HG02973 (cell line): ENCODE measurements around the gene CLCNKB.
"Not testable (repeated sequence)": the region's sequence is repeated elsewhere in the genome, so short reads cannot be mapped to it uniquely, and the experiment has no call there.

Source experiments
- ATAC-seq: cut with Tn5 transposase; IDR thresholded peaks from one replicate; pipeline ENCODE4 v1.9.1; 2021; ENCODE audit warnings: moderate library complexity; ENCODE audit not compliant: unreplicated experiment

The CLCNKB gene

DNA sequence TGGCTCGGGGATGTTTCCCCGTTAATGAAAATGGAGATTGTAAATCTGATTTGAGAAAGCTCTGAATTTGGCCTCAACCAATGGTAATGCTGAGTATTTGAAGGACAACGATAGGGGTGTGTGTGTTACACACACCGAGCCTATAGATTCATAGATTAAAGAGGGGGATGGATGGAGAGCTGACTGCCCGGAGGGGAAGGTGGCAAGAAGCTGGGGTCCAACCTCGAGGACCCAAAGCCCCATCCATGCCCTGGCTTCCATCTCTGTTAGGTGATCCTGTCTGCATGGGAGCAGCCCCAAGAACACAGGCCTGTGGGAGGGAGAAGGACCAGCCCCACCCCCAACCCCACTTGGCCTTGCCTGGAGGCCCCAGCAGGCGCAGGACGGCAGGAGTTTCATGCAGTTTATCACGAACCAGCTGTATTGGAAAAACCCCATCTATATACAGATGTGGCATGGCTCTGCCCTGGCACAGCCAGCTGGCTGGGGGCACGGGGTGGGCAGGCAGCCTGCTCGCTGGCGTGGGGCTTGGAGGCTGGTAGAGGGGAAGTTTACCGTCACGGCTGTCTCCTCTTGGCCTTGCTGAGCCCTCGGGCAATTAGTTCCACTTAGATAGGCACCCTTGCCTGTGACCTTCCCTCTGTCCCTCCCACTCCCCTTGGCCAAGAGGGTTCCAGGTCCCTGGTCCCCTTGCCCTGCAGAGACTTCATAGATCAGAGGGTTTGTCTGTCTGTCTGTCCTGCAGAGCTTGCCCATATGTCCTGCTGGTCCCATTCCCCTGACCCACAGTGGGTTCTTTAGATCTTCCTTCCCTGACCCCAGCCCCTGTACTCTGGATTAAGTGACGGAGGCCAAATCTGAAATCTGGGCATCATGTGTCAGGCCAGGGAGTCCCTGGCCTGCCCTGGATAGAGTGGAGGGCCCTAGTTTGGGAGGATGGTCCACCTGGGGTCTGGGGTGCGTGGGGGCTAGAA lies 28.8 kb upstream of the CLCNKB start:
- no peak for ATAC-seq

DNA sequence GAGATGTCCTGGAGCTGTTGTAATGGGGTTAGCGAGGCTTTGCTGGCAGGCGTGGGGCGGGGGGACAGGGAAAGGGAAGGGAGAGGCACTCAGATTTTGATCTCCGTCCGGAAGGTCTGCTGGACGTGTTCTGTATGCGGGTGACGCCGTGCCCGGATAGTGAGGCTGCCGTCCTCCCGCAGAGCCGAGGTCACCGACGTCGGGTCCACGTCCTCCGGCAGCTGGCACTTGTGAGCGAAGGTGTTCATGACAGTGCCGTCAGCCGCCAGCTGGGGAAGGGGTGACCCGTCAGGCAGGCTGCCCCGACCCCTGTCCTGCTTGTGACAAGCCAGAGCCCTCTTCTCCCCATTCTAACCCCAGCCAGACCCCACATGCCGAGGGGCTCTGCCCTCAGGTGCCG lies 28.1 kb upstream of the CLCNKB start:
- no peak for ATAC-seq

DNA sequence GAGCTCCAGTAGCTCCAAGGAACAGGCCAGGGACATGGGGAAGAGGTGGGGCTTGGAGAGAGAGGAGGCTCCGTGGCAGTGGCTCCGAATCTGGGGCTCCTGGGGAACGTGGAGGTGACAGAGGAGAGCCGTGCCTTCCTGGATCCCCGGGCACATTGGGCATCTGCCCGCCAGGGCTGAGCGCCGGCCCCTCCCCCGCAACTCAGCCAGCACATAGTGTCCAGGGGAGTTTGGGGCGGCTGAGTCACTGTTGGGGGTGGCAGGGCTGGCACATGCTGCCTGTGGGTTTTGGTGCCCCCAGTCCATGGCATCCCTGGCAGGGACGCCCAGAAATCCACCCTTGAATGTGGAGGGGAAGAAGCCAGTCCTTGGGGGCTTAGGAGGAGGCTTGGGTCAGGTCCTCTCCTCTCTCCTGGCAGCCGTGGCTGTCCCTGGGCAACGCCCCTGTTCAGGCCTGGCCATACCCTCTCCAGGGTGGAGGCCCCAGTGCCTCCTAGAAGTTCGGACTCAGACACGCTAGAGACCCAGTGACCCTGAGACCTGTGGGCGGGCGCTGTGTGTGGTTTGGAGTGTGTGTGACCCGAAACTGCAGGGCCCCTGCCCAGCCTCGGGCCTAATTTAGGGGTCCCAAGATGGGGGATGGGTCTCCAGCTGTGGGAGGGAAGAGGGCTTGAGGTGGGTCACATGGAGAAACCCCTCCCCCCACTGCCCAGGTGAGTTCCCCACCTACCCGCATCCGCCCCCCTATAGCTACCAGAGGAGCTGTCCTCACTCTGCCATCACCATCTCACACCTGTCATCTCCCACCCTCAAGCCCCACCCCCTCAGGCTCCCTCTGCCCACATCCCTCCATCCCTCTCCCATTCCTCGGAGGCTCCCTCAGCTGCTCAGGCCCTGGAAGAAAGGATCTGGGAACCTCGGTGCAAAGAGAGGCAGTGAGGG lies 27.4 kb upstream of the CLCNKB start:
- ATAC-seq = no peak

DNA sequence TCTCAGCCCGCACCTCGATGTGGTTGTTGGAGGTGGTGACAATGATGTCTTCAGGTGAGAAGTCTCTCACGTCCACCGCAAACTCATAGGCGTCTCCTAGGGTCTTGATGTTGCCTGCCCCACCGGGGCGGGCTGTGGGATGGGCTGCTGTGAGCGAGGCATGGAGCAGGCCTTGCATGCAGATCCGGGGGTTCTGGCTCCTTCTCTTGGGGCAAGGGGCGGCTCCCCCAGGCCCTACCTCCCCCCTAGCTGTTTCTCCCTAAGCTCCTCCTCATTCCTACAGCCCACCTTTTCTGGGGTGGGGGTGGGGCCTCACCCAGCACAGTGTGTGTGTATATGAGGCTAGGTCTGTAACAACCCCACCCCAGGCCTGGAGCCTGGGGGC lies 26.5 kb upstream of the CLCNKB start:
- no peak for ATAC-seq

DNA sequence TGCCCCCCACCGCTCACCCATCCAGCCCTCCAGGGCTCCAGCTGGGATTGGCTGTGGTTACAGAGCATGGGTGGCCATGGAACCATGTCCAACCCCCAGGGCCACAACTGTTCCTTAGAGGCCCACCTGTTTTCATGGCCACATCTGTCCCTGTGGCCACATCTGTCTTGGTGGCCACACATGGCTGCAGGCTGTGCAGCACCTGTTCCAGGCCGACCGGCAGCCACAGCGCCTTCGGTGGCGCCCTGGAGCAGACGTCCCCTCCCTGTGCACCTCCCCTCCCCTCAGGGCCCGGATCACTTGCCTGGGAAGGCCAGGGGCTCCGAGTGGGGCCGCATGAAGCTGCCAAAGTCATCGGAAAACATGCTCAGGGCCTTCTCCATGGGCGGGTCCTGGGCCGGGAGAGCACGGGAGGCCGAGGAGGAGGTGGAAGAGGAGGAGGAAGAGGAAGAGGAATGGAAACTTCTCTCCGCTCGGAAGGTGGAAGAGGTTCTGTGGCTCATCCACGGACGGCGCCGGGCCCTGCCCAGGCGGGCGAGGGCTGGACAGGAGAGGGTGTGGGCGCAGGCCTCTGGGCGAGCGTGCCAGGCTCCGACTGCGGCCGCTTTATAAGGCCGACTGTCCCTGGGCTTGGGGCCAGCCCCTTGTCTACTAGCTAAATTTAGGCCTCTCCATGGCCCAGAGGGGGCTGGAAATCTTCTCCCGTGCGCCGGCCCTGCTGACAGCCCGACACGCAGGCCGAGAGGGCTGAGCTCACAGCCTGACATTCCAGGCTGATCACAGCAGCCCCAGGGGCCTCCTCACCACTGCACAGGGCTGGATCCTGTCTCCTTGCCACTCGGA lies 25.9 kb upstream of the CLCNKB start, which contains the start of gene HSPB7:
HSPB7 (minus strand) TSS at position 583 of the 843 bp plus-strand sequence; CDS start at position 503, 80 bp downstream.
- no peak for ATAC-seq

DNA sequence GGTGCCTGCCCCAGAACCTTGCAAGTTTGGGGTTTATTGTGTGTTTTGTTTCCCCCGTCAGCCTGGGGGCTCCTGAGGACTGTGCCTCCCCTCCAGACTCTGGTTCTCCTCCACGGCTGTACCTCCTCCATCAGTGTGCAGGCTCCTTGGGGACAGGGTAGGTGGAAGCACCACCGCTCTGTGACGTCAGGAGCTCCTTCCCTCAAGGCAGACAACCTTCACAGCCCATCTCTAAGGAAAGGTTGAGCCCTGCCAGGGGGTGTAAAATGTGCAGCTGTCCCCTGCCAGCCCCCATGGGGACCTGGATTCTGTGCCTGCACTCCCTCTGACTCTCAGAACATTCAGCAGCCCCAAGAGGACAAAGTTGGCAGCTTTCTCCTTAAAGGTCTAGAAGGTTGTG lies 25.3 kb upstream of the CLCNKB start:
- no peak for ATAC-seq

DNA sequence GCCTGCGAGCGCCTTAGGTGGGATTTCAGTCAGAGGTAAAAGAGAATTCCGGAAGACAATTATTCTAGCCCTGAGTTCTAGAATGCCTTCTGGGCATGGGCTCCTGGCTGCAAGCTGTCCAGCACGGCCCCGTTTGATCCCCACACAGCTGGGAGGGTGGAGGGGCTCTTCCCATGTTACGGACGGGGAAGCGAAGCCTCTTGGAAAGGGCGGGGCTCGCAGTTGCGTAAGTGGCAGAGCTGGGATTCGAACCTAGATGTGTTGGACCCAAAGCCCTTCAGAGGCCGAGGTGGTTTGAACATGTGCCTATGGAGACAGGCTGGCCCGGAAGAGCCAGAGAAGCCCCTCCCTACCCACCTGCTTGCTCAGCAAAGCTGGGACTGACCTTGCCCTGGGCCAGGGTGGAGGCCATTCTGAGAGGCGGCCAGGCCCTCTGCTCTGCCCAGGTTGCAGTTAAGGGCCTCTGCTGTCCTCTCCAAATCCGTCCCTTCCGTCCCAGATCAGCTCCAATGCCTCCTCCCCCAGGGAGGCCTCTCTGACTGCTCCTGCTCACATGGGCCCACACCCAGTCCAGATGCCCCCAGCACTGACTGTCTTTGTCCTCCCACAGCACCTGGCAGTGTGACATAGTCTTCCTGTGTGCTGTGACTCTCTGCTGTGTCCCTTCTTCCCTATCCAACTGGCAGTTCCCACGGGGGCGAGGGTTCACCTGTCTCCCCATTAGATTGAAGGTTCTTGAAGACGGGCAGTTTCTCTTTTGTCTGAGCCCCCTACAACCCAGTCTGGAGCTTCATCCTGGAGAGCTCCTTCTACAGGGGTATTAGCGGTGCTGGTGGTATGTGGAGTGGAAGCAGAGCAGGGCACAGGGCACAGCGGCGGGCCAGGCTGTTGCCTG lies 24.6 kb upstream of the CLCNKB start:
- ATAC-seq = no peak

DNA sequence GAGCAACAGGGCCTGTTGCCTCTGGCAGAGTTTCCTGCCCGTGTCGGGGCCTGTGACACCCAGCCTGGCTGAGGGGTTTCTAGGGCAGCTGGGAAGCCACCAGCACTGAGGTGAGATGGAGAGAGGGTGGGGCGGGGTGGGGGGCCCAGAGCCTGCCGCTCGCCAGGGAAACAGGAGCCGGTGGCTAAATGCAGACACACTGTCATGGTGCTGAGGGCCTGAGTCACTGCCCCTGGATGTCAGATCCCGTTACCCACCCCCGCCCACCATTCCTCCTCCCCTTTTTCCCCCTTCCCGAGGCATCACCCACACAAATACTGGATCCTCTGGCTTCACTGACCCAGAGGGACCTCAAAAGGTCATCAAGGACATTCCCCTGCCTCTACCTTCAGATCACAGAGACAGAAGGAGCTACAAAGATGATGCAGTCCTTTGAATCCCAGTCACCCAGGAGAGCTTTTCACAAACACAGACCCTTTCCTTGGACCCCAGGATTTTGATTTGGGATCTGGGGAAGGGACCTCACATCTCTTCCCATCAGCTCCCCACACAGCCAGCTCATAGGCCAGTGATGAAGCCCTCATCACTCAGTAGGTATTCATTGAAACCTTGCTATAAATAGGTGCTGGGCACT lies 23.8 kb upstream of the CLCNKB start:
- ATAC-seq = no peak

DNA sequence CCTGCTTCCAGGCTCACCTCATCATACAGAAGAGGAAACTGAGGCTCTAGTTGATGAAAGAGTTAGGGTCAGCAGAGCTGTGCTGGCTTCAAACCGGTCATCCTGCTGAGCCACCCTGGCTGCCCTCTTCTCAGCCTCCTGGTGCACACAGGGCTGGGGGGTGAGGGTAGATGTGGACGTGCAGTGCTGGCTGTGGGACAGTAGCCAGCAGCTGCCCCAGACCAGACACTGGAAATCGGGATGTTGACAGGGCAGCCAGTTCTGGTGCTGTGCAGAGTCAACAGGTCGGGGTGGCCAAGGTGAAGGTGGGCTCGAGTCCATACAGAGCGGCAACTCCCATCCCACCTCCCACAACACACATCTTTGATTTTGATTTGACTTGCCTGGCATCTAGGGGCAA lies 23.3 kb upstream of the CLCNKB start:
- ATAC-seq = no peak

DNA sequence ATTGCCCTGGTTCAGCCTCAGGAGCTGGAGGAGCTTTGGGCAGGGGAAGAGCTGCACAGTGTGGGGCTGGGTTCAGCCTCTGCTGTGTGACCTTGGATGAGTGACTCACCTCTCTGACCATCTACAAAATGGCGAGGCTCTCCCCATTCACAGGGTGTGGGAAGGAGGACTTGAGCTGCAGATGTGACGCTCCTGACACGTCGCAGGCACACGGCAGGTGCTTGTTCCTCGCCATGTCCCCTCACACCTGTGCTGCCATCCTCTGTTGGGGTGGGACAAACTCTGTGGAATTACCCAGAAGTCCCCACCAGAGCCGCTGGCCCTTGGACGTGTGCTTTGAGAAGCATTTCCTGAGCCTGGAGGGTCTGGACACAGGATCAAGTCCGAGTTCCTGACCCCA lies 22.7 kb upstream of the CLCNKB start:
- not testable (repeated sequence) for ATAC-seq

DNA sequence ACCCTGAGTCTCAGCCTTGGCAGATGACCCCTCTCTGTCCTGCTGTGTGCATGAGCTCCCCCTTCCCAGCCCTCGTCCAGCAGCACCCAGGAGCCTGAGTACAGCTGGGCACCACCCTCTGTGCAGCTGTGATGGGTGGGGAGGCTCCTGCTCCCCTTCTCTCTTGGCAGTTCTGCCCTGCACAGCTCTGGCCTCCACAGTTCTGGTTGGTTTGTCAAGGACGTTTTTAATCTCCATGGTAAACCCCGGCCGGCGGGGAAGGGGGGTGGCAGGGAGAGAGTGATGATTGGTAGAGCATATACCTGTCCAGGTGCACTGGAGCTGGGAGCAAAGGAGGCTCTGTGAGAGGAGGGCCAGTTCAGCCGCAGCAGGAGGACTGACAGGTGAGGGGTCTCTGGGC lies 21.9 kb upstream of the CLCNKB start, which contains the start of gene CLCNKA:
CLCNKA (plus strand) TSS at position 356 of the 400 bp plus-strand sequence. CDS start 584 bp downstream, outside the sequence.
- no peak for ATAC-seq

DNA sequence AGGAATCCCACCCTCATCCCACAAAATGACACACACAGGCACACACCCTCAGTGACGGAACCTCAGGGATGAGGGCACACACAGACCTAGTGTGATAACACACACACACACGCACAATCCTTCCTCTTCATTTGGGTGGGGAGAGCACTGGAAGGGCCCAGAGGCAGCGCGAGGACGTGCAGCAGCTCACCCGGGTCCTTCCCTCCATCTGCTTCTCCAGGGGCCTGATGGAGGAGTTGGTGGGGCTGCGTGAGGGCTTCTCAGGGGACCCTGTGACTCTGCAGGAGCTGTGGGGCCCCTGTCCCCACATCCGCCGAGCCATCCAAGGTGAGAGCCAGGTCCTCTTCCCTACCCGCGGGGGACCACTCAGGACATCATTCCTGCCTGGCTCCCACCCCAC lies 21.2 kb upstream of the CLCNKB start:
- ATAC-seq = no peak

DNA sequence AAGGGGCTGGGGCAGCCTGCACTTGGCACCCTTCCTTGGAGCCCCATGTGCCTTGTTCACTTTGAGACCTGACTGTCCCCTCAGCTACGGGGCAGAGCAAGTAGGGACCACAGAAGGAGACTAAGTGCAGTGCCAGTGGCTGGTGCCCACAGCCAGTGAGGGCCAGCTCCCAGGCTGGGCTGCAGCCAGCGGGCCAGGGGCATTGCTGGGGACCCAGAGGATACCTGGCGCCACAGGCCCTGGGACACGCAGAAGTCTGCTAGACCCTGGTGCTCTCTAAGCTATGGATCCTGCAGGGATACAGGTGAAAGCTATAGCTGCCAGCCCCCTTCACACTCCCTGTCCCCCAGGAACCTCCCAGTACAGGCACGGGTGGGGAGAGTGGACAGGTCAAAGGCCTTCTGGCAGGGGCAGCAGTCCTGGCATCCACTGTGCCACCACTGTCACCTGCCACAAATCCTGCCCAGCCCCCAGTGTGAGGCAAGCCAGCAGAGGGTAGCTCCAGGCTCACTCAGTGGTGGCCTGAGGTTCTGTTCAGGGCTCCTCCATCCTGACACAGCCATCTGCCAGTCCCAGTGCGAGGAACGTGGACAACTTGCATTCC lies 20.4 kb upstream of the CLCNKB start:
- ATAC-seq = no peak

DNA sequence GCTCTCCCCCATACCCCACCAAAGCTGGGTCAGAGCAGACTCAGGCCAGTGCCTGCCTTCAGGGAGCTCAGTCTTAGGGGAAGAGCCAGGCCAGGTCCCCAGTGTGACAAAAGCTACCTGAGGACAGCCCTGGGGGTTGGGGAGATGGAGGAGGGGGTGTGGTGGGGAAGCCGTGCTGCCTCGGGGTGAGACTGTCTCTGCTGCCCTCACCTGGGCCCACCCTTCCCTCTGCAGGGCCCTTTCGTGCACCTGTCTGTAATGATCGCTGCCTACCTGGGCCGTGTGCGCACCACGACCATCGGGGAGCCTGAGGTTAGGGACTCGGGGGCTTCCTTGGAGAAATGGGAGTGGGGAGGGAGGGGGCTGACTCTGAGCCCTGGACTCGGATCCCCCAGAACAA lies 17.3 kb upstream of the CLCNKB start:
- not testable (repeated sequence) for ATAC-seq

DNA sequence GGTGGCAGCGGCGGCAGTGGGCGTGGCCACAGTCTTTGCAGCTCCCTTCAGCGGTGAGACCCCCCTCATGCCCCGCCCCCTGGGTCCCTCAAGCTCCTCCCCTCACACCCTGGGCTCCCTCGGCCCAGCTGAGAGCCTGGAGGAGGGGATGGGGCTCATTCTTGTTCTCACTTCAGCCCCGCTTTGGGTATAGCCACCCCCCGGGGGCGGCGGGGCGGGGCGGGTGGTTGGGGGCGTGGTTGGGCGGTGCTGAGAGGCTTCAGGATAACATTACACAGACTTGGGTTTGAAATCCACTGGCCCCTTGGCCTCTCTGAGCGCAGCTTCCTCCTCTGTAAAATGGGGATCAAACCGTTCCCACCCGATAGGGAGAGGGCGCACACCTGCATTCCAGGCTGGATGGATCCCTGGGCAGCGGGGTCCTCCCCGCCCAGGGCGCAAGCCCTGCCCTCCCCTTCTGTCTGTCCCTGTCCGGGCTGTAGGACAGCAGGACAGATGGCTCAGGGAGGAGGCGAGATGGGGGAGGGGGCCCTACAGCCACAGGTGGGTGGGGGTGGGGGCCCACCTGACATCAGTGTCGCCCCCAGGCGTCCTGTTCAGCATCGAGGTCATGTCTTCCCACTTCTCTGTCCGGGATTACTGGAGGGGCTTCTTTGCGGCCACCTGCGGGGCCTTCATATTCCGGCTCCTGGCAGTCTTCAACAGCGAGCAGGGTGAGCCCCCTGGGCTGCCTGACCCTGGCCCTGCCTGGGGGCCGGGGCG lies 16.7 kb upstream of the CLCNKB start:
- no peak for ATAC-seq

DNA sequence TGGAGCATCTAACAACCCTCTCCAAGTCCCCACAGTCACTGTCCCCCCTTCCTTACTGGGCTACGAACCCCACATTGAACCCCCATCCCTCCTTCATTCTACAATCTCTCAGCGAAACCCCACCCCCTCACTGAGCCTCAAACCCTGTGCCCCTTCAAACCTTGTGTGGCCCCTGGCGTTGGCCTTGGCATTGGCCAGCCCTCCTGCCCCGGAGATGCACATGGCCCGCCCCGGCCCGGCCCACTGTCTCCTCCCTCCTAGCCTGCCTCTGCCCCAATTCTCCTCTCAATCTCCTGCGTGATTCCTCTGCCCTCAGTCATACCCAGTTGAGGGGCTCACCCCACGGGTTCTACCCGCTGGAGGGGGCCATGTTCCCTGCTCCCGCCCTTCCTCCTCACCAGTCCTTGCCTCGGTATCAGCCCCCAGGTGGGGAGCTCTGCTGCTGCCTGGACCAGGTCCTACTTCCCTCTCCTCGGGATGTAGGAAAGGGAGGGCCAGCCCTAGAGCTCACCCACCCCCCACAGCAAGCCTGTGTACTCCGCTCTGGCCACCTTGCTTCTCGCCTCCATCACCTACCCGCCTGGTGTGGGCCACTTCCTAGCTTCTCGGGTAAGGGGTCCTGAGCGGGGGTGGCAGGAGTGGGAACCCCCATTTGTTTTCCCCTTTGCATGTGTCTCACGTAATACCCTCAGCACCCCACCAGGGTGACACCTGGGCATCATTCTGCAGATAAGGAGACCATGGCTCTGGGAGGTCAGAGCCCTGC lies 15.2 kb upstream of the CLCNKB start:
- ATAC-seq = no peak

DNA sequence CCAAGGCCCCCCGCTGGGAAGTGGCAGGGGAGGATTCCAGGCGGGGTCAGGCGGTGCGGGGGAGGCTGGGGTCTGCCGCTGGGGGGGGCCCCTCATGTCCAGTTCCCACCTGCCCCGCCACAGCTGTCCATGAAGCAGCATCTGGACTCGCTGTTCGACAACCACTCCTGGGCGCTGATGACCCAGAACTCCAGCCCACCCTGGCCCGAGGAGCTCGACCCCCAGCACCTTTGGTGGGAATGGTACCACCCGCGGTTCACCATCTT lies 14.6 kb upstream of the CLCNKB start:
- ATAC-seq = not testable (repeated sequence)
